HL-60 (cell line): Measurements from ENCODE around the gene ARF1.

ENCODE experiments used
- DNase-seq, 2 experiments: peaks; one replicate each; pipeline ENCODE4 v3.0.0-alpha.2; 2010 to 2020; ENCODE audit warnings: low read depth in 1 of 2, low spot score in 1 of 2
- H3K27ac ChIP-seq: fragments of 250-450 bp; sonication (Bioruptor Pico); replicated peaks from 2 replicates; pipeline ENCODE4 v1.5.1; 2020; ENCODE audit warnings: mild to moderate bottlenecking, moderate library complexity
- H3K27me3 ChIP-seq: fragments of 250-450 bp; sonication (Bioruptor Pico); 2 replicates; pipeline ENCODE4 v1.5.1; 2021; ENCODE audit warnings: mild to moderate bottlenecking, moderate library complexity; ENCODE audit not compliant: insufficient read depth, poor library complexity, severe bottlenecking
- H3K4me3 ChIP-seq: replicated peaks from 2 replicates; pipeline ENCODE4 v1.5.1; 2011; ENCODE audit warnings: mild to moderate bottlenecking, control low read depth, low read length; ENCODE audit not compliant: insufficient read depth
- CTCF ChIP-seq: IDR thresholded peaks from one replicate; pipeline ENCODE4 v1.5.1; 2011; ENCODE audit warnings: low read length, control low read depth, inconsistent platforms; ENCODE audit not compliant: insufficient read depth
- GABPA ChIP-seq: IDR thresholded peaks from 2 replicates; pipeline ENCODE4 v1.6.1; 2012; ENCODE audit warnings: low read depth
- POLR2AphosphoS5 ChIP-seq: IDR thresholded peaks from 2 replicates; pipeline ENCODE4 v1.6.1; 2012; ENCODE audit warnings: low read depth
- REST ChIP-seq: IDR thresholded peaks from 2 replicates; pipeline ENCODE4 v1.6.1; 2012; ENCODE audit warnings: low read depth; ENCODE audit not compliant: insufficient replicate concordance
- SPI1 ChIP-seq: IDR thresholded peaks from 2 replicates; pipeline ENCODE4 v1.6.1; 2012; ENCODE audit warnings: low read depth, mild to moderate bottlenecking, borderline replicate concordance

ARF1 gene

DNA sequence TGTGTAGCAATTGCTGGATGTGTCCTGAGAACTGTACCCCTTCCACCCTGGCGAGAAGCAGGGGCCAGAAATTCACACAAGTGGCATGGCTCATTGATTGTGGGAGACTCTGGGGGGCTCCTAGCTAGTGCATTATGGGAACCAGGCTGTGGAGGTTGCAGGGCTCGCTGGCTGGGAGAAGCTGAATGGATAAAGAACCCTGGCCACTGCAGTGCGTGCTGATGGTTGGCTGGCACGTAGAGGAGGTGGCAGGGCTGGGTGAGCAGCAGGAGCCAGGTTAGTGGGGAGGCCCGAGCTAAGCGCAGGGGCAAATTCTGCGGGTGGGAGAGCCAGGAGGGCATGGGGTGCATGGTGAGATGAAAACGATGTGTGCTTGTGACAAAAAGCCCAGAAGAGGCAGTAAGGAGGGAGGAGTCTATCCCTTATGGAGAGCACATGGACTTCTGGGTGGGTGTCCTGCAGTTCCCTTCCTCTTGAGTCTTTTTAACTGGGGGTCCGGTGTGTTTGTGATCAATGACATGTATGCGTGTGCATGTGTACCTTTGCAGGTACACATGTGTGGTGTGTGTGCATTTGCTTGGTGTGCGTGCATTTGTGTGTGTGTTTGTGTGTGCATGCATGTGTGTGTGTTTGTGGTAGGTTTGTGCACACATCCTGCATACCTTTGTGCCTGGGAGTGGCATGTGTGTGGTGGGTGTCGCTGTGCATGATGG, 61.1 kb downstream of the ARF1 start:
- DNase-seq: no peak
- H3K27me3 ChIP-seq: no peaks in the 10 kb centered on the region
- no peak overlapping the region for H3K4me3 ChIP-seq
- TF ChIP-seq GABPA: no peak
- no peak overlapping the region for H3K27ac ChIP-seq

GRCh38 chr1:228144193-228144992, 61.9 kb downstream of the ARF1 start:
- H3K27ac ChIP-seq: no peak overlapping the region
- no peaks in the 10 kb centered on the region for H3K27me3 ChIP-seq
- no peak for DNase-seq
- no peak overlapping the region for H3K4me3 ChIP-seq
- no peak for TF ChIP-seq POLR2AphosphoS5
- TF ChIP-seq REST: no peak
- no peak for TF ChIP-seq CTCF
- no peak for TF ChIP-seq SPI1
- no peak for TF ChIP-seq GABPA

DNA sequence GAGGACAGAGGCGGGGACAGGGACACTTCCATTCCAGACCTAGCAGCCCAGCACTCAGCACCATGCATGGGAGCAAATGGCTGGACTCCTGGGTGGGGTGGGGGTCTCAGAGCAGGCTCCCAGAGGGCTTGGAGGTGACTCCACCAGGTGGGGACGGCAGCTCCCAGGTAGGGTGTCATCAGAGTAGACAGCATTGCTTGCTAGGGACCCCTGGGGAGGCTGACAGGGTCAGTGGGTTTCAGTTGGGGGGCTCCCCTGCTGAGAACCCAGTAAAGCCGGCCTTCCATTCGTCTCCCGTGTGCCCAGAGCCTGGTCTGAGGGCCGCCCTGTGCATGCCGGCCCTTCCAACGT, 62.5 kb downstream of the ARF1 start:
- no peak for TF ChIP-seq POLR2AphosphoS5
- TF ChIP-seq GABPA: no peak
- TF ChIP-seq CTCF: no peak
- TF ChIP-seq SPI1: no peak
- TF ChIP-seq REST: no peak
- DNase-seq: no peak
- no peak overlapping the region for H3K27ac ChIP-seq
- no peaks in the 10 kb centered on the region for H3K27me3 ChIP-seq
- H3K4me3 ChIP-seq: no peak overlapping the region

GRCh38 chr1:228145463-228146416, 63.2 kb downstream of the ARF1 start:
- DNase-seq: no peak
- Histone ChIP-seq H3K27ac (no peak overlapping the region), H3K4me3 (no peak overlapping the region), H3K27me3 (no peaks in the 10 kb centered on the region)
- no peak for TF ChIP-seq POLR2AphosphoS5
